ENCODE measurements around the gene RTP1.

- no peak for TF ChIP-seq MAZ (CRISPR knock-in tag; conservative IDR thresholded peaks at IDR 0.05 in 1 of 2, IDR thresholded peaks at IDR 0.05 in 1 of 2)
- TF ChIP-seq POLR2A (conservative IDR thresholded peaks at IDR 0.05), result no peak
Observed at GRCh38 chr3:187198490-187198889, 1.2 kb downstream of the RTP1 start.
